Neural progenitor cell (in vitro differentiated cells): Measurements from ENCODE around the gene GHRH. TPM values are rescaled to one million over a fixed set of nuclear protein-coding genes. Genes with fewer than 3 reads are reported as not detected.
A peak's percentile ranks its signal among the peaks of the same experiment; 100 is the strongest.

Experiments
- DNase-seq: peaks from one replicate; pipeline ENCODE4 v3.0.0-alpha.2; 2016; ENCODE audit warnings: low spot score
- H2AFZ ChIP-seq: fragments of 200-600 bp; sonication (generic); replicated peaks from 2 replicates; pipeline ENCODE4 v1.6.1; 2016; ENCODE audit warnings: antibody characterized with exemption
- H3F3A ChIP-seq: fragments of 200-600 bp; sonication (generic); 2 replicates; pipeline ENCODE4 v1.6.1; 2016; ENCODE audit warnings: antibody characterized with exemption, low read depth
- H3K27ac ChIP-seq: fragments of 200-600 bp; sonication (generic); 2 replicates; pipeline ENCODE4 v1.5.1; 2016; ENCODE audit warnings: mild to moderate bottlenecking
- H3K27me3 ChIP-seq: fragments of 200-600 bp; sonication (generic); 2 replicates; pipeline ENCODE4 v1.6.1; 2016; ENCODE audit warnings: mild to moderate bottlenecking, moderate library complexity
- H3K36me3 ChIP-seq: fragments of 200-600 bp; sonication (generic); 2 replicates; pipeline ENCODE4 v1.5.1; 2016
- H3K4me1 ChIP-seq: fragments of 200-600 bp; sonication (generic); 2 replicates; pipeline ENCODE4 v1.6.1; 2016; ENCODE audit warnings: mixed run types
- H3K4me2 ChIP-seq: fragments of 200-600 bp; sonication (generic); 2 replicates; pipeline ENCODE4 v1.6.1; 2016
- H3K4me3 ChIP-seq: fragments of 200-600 bp; sonication (generic); 2 replicates; pipeline ENCODE4 v1.5.1; 2016
- H3K79me2 ChIP-seq: fragments of 200-600 bp; sonication (generic); 2 replicates; pipeline ENCODE4 v1.6.1; 2016; ENCODE audit warnings: low read depth
- H3K9ac ChIP-seq: fragments of 200-600 bp; sonication (generic); 2 replicates; pipeline ENCODE4 v1.6.1; 2016
- H3K9me3 ChIP-seq: fragments of 200-600 bp; sonication (generic); 2 replicates; pipeline ENCODE4 v1.5.1; 2016; ENCODE audit warnings: low read depth
- H4K20me1 ChIP-seq: fragments of 200-600 bp; sonication (generic); 2 replicates; pipeline ENCODE4 v1.6.1; 2016; ENCODE audit warnings: low read depth
- H3K27ac Mint-ChIP-seq: 3 replicates; pipeline ENCODE4 v1.8.0; 2021; ENCODE audit warnings: mixed read lengths
- H3K27me3 Mint-ChIP-seq: 2 replicates; pipeline ENCODE4 v1.8.0; 2022; ENCODE audit warnings: low read depth, mild to moderate bottlenecking, inconsistent platforms, moderate library complexity, mixed read lengths; ENCODE audit not compliant: insufficient read depth
- H3K36me3 Mint-ChIP-seq: 3 replicates; pipeline ENCODE4 v1.8.0; 2021; ENCODE audit warnings: mixed read lengths
- H3K4me1 Mint-ChIP-seq: 3 replicates; pipeline ENCODE4 v1.8.0; 2021; ENCODE audit warnings: mixed read lengths
- H3K4me3 Mint-ChIP-seq: 3 replicates; pipeline ENCODE4 v1.8.0; 2021; ENCODE audit warnings: mild to moderate bottlenecking, moderate library complexity, mixed read lengths
- H3K9me3 Mint-ChIP-seq: 3 replicates; pipeline ENCODE4 v1.8.0; 2020; ENCODE audit warnings: mixed read lengths
- EZH2 ChIP-seq: fragments of 200-600 bp; sonication (generic); IDR thresholded peaks from 2 replicates; pipeline ENCODE4 v1.6.1; 2017; ENCODE audit warnings: antibody characterized with exemption, mild to moderate bottlenecking, moderate library complexity
- EZH2phosphoT487 ChIP-seq: fragments of 200-600 bp; sonication (generic); IDR thresholded peaks from 2 replicates; pipeline ENCODE4 v1.6.1; 2017; ENCODE audit warnings: antibody characterized with exemption
- total RNA-seq: library from RNA; depleted of rRNA; stranded (reverse); fragments of >200 nt; gene quantifications from 2 replicates; pipeline ENCODE4 v1.2.3, GENCODE V29; 2015; ENCODE audit warnings: low replicate concordance
- TF ChIP-seq, protein P1 (sequence below): fragments of 200-600 bp; sonication (generic); IDR thresholded peaks from 2 replicates; pipeline ENCODE4 v1.5.1; 2017; ENCODE audit warnings: antibody characterized with exemption, mild to moderate bottlenecking

Gene GHRH
- total RNA-seq, 1 donor from 2014 or later, result not detected

DNA sequence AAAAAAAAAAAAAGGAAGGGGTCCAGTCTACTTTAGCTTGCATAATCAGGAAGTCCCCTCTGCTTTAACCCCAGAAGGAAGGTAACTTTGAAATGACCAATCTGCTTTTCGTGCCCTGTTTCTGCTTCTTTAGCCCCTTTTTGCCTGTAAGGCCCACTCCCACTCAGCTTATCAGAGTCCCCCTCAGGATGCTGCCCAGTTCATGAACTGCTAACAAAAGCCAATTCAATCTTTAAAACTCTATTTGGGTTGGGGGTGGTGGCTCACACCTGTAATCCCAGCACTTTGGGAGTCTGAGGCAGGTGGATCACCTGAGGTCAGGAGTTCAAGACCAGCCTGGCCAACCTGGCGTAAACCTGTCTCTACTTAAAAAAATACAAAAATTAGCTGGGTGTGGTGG, 12.3 kb downstream of the GHRH start:
- Histone ChIP-seq H3K27ac (no peak overlapping the region), H3K36me3 (peaks cover 1% of the 10 kb centered on the region), H2AFZ (no peak overlapping the region), H3F3A (peaks cover 81% of the 10 kb centered on the region), H3K9me3 (no peaks in the 10 kb centered on the region), H3K4me1 (peaks cover 66% of the 10 kb centered on the region), H3K27me3 (no peaks in the 10 kb centered on the region), H3K4me2 (no peak overlapping the region), H3K9ac (no peak overlapping the region), H3K79me2 (no peaks in the 10 kb centered on the region), H3K4me3 (no peak overlapping the region), H4K20me1 (no peaks in the 10 kb centered on the region)
- DNase-seq, result no peak
- H3K4me3 Mint-ChIP-seq, result no peak overlapping the region
- TF ChIP-seq EZH2, result no peak
- TF ChIP-seq, protein P1, sequence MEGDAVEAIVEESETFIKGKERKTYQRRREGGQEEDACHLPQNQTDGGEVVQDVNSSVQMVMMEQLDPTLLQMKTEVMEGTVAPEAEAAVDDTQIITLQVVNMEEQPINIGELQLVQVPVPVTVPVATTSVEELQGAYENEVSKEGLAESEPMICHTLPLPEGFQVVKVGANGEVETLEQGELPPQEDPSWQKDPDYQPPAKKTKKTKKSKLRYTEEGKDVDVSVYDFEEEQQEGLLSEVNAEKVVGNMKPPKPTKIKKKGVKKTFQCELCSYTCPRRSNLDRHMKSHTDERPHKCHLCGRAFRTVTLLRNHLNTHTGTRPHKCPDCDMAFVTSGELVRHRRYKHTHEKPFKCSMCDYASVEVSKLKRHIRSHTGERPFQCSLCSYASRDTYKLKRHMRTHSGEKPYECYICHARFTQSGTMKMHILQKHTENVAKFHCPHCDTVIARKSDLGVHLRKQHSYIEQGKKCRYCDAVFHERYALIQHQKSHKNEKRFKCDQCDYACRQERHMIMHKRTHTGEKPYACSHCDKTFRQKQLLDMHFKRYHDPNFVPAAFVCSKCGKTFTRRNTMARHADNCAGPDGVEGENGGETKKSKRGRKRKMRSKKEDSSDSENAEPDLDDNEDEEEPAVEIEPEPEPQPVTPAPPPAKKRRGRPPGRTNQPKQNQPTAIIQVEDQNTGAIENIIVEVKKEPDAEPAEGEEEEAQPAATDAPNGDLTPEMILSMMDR, result no peak
- TF ChIP-seq EZH2phosphoT487, result no peak
- H3K27me3 Mint-ChIP-seq, result peaks cover 7% of the 10 kb centered on the region
- H3K36me3 Mint-ChIP-seq, result peaks cover 10% of the 10 kb centered on the region
- H3K27ac Mint-ChIP-seq, result peak overlapping the region; percentile 43
- H3K4me1 Mint-ChIP-seq, result peaks cover 72% of the 10 kb centered on the region
- peaks cover 2% of the 10 kb centered on the region for H3K9me3 Mint-ChIP-seq

DNA sequence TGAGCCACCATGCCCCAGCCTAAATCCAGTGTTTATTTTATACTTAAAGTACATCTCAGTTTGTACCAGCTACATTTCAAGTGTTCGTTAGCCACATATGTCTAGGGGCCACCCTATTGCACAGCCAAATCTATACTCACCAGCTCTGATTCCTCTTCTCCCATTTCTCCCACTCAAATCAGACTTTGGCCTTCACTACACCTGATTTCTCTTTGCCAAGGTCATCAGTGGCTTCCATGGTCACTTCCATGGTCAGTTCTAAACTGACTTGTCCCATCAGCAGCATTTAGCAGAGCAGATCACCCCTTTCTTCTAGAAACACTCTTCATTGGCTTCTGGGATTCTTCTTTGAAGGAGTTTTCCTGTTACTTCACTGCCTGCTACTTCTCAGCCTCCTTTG, 14.1 kb downstream of the GHRH start:
- H3K4me1 Mint-ChIP-seq, result peaks cover 73% of the 10 kb centered on the region
- no peak for DNase-seq
- peak overlapping the region; percentile 31 for H3K27ac Mint-ChIP-seq
- H3K9ac ChIP-seq, result no peak overlapping the region
- H3K27ac ChIP-seq, result peak overlapping the region; percentile 96
- TF ChIP-seq EZH2phosphoT487 (no peak), EZH2 (no peak)
- TF ChIP-seq, protein P1, result no peak
- no peaks in the 10 kb centered on the region for H3K79me2 ChIP-seq
- H3K36me3 ChIP-seq, result no peaks in the 10 kb centered on the region
- H2AFZ ChIP-seq, result no peak overlapping the region
- H3K36me3 Mint-ChIP-seq, result peaks cover 12% of the 10 kb centered on the region
- H3K4me2 ChIP-seq, result no peak overlapping the region
- H3K9me3 Mint-ChIP-seq, result no peaks in the 10 kb centered on the region
- no peak overlapping the region for H3K4me3 Mint-ChIP-seq
- H3K27me3 Mint-ChIP-seq, result peaks cover 7% of the 10 kb centered on the region
- H3K4me3 ChIP-seq, result no peak overlapping the region
- no peaks in the 10 kb centered on the region for H3K27me3 ChIP-seq
- H3K9me3 ChIP-seq, result no peaks in the 10 kb centered on the region
- H3K4me1 ChIP-seq, result peaks cover 71% of the 10 kb centered on the region
- H3F3A ChIP-seq, result peaks cover 81% of the 10 kb centered on the region
- H4K20me1 ChIP-seq, result no peaks in the 10 kb centered on the region

DNA sequence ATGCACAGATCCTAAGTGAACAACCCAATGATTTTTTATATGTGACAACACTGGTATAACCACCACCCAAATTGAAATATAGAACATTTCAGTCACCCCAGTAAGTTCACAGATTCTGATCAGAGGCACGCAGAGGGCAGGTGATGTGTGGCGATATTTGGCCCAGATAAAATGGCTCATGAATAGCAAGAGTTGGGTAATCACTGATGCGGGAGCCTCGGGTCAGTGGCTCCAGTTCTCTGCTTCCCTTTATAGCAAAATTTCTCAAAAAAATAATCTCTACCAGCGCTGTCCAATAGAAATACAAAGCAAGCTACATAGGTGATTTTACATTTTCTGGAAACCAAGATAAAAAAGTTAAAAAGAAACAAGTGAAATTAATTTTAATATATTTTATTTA, 14.9 kb downstream of the GHRH start:
- no peaks in the 10 kb centered on the region for H3K27me3 ChIP-seq
- peaks cover 5% of the 10 kb centered on the region for H3K27me3 Mint-ChIP-seq
- H3K4me2 ChIP-seq, result peak overlapping the region; percentile 42
- peak overlapping the region; percentile 96 for H3K27ac ChIP-seq
- no peaks in the 10 kb centered on the region for H3K9me3 Mint-ChIP-seq
- H3K27ac Mint-ChIP-seq, result peak overlapping the region; percentile 99
- H3K36me3 Mint-ChIP-seq, result peaks cover 17% of the 10 kb centered on the region
- no peak overlapping the region for H3K9ac ChIP-seq
- H3K4me1 ChIP-seq, result peaks cover 66% of the 10 kb centered on the region
- DNase-seq, result no peak
- H3K36me3 ChIP-seq, result peaks cover under 1% of the 10 kb centered on the region
- no peak overlapping the region for H3K4me3 ChIP-seq
- H3K9me3 ChIP-seq, result no peaks in the 10 kb centered on the region
- H3K79me2 ChIP-seq, result no peaks in the 10 kb centered on the region
- TF ChIP-seq EZH2 (no peak), EZH2phosphoT487 (no peak)
- TF ChIP-seq, protein P1, result no peak
- peaks cover 79% of the 10 kb centered on the region for H3F3A ChIP-seq
- no peak overlapping the region for H3K4me3 Mint-ChIP-seq
- peaks cover 66% of the 10 kb centered on the region for H3K4me1 Mint-ChIP-seq
- H4K20me1 ChIP-seq, result no peaks in the 10 kb centered on the region
- H2AFZ ChIP-seq, result no peak overlapping the region
